GM18526 (cell line): ENCODE measurements around the gene NR4A2.
A peak's percentile ranks its signal among the peaks of the same experiment; 100 is the strongest.

Experiments used
- POLR2A ChIP-seq: IDR thresholded peaks from 3 replicates; pipeline ENCODE4 v1.6.1; 2011; ENCODE audit not compliant: insufficient read length; ENCODE audit errors: extremely low read depth

The NR4A2 gene

DNA sequence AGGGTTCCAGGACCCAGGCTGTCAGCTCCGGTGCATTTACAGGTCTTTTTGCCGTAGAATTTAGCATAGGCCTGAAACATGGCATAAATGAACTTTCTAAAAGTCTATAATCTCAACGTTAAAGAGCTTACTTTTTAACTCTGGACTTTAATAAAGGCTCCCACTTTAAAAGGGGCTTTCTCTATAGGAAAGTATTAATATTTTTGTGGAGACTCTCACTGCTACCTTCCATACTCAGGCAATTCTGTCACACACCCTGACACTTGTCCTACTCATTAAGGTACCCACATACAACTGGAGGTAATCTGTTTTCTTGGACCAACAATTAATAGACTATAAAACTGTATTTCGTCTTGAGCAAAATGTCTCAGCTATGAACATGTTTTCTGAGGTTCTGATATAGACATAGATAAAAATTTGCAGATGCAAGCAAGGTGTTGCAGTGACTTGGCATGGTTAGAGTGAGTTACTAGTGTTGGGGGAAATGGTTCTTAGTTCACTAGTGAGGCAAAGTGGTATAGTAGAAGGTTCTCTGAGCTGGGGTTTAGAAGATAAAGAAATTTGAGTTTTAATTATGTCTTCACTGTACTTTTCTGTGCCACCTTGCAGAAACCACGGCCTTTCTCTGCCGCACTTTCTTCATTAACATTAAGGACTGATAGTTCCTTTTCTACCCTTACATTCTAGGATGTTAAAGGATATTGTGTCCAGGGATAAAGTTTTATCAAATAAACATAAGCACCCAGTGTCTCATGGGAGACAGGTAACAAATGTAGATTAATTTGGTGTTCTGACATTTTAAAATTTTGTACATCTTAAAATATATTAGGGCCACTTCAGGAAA, 10.8 kb upstream of the NR4A2 start:
- TF ChIP-seq POLR2A, result no peak

DNA sequence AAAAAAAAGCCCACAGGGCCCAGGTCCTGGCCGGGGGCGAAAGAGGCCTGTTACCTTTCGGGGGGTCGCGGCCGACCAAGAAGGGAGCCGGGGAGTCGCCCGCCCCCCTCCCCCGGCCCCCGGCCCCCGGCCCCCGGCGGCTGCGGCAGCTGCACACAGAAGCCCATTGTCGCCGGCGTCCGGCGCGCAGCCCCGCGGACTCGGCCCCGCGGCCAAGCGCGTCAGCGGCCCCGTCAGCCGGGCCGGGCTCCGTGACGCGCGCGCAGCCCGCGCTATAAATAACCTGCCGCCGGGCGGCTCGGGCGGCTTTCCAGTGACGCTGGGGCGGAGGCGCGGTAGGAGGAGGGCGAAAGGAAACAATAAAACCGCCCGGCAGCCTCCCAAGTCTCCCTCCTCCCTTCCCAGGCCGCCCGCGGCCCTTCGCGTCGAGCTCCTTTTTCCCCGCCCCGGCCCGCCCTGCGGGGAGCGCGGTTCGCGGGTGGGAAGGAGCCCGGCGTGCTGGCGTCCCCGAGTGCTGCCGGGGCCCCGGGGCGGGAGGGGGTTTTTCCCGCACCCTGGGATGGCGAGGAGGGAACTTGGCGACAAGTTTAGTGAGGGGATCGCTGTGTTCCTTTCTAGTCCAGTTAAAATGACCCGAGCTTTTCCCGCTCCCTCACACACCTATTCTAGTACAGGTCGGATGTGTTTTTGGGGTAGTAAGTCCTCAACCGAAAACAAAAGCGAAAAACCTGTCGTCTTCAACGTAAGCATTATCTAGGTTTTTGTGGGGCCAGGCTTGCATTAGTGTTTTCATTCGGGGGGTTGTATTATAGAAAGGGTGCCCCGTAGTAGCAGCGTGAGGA, 10.0 kb upstream of the NR4A2 start:
- peak; percentile 76 for TF ChIP-seq POLR2A

DNA sequence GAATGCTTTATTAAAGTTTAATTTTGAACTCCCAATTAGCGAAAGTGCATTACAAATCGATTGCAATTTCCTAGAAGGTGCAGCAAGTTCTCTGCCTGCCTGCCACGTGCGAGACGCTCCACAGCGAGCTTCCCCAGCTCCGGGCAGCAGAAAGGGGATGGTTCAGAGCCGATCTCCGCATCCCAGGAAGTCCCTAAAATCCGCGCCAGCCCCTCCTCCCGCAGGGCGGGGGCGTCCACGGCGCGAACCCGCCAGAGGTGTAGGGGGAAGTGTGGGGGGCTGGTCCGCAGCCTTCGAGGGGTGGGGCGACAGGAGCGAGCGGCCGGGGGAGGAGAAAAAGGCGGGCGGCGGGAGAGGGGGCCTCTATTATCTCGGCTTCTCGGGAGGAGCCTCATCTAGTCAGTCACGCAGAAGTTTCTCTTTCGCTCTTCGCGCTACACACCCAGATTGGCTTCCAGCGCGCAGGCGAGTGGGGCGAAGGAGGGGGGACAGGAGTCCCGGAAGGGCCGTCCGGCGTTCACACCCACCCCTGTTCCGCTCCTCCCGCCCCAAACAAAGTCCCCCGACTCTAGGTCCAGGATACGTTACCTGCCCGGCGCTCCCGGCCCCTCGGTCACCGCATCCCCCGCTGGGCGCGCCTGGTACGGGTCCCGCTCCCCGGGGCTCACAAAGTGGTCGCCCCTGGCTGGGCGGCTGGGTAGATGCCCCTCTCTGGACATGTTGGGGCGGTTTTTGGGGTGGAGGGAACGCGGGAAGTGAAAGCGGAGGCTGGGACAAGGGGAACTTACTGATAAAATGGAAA, 9.1 kb upstream of the NR4A2 start:
- peak; percentile 78 for TF ChIP-seq POLR2A

DNA sequence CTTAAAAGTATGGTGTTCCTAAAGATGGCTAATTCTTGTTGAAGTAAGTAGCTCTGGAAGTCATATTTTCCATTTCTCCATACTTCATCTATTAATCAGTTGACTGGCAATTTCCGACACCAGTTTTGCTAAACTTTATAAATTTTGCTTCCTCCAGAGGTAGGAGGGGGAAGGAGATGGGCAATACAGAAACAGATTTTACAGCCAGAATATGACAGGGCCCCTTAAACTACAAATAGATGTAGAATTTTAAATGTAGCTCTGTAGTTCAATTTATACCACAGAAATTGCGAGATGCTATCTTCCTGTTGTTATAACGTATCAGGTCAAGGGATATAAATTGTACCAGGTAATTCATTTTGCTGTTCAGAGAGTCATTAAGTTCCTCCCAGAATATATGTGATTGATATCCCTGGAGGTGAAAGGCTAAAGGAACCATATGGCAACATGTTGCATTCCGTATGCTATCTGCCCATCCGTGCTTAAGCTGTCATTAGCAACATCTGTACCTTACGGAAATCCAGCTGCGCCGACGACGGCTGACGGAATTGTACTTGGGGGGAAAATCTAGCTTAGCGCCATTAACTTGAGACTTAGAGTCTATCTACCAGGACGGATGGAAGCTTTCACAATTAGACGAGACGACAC, 8.4 kb upstream of the NR4A2 start:
- TF ChIP-seq POLR2A, result no peak

DNA sequence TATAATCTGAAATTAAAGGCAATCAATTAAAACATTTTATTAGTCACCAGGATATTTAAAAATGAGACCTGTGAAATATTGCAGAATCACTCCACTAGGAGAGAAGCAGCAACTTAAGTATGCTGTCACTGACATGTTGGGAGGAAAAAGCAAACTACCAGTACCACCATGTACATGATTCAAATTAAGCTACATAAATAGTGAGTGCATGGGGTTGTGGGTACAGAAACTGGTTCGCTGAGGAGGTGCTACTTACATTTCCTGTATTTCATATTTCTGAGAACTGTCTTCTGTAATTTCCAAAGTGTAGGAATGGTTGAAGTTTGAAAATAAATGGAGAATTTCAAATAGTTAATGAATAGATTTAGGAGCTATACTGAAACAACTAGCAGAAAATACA, 7.9 kb upstream of the NR4A2 start:
- TF ChIP-seq POLR2A, result no peak

DNA sequence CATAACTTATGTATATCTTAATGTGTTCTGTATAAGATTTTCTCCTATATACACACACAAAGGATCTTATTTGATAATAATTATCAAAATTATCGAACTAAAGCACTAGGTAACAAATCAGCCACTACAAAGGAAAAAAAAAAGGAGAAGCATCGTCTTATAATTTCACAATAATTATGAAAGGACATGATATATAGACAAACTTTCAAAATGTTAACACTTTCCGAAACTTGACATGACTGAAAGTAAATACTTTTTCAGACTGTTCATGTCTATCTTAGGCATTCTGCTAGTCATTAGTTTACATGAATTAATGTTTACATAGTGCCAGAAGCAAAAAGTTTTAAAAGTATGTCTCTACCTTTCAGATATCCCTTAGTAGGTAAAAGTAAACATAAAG, 7.3 kb upstream of the NR4A2 start:
- no peak for TF ChIP-seq POLR2A

DNA sequence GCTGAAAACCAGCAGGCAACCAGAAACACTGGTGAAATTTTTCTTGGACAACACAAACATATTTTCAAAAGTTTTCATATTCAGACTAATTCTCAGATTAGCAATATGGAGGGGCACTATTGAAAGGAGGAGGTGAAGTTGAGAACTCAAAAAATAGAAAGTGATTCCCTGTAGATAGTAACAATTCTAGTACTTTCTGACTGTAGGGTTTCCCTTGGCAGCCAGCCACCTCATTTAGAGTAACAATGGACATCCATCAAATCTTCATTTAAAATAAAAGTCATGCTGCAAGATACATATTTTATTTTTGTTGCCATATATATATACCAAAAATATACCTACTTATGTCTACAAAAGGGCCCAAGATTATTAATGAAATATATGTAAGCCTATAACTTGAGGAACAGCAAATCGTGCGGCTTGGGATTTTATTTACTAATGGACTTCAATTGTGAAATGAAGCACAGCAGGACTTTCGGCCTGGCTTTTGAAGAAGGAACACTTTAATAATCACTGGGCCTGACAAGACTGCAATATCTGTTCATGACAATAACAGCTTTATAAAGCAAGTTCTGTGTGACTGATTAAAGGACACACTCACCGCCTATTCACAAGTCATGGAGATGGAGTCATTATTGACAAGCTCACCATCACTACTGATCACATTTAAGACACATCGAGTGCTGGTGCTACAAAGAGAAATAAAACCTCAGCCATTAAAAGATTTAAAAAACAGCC, 6.8 kb upstream of the NR4A2 start:
- no peak for TF ChIP-seq POLR2A

DNA sequence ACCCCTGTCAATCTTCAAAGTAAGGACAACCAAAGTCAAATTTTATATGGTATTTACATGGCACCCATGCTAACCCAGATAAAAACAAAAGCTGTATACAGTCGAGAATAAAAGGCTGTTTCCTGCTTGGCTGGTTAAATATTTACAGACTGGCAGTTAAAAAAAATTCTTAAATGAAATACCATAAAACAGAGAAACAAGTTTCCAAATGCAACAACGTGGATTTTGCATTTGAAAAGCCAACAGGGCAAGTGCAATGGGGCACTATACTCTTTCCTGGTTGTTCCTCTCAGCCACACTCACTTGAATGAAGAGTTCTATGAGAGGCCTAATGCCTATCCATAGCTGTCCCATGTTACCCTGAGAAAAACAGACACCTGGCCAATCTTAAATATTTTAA, 6.1 kb upstream of the NR4A2 start:
- TF ChIP-seq POLR2A, result no peak

DNA sequence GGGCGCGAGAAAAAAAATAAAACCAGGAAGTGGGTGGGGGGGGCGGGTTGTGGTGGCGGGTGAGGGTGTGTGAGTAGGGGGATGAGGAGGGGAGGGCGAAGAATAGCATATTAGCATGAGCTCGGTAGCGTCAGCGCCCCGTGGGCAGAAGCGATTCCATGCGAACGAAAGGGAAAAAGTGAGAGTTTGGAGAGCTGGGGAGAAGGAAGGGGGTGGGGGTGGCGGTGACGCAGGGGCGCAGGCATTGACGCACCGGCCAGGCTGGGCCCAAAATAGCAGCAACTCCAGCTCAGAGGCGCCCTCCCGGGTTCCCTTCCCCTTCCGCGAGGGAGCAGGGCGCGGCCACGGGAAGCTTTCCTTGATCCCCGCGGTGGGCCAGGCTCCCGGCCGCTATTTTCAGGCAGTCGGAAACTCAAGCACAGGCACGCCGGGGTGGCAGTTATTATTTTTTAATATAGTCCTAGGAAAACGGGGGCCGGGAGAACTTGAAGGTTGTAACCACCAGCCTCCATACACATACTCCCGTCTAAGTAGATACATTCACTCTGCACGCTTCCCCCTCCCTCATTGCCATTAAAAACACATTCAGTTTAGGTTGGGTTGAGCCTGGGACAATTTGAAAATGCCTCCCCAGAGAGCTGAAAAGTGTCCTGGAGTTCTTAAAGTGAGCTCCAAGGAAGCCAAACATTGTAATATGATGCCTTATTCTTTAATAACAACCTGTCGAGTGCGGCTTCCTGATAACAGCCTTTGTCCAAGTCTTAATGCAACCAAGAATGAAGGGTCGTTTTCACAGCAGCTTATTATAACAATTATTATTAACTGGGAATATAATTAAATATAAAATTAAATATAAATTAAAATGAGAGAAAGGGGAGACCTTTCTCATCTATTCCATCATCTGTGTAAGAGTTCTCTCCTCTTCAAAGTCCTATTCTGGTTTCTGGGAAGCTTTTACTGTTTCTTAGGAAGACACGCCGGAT, 2.3 kb upstream of the NR4A2 start:
- peak; percentile 52 for TF ChIP-seq POLR2A

DNA sequence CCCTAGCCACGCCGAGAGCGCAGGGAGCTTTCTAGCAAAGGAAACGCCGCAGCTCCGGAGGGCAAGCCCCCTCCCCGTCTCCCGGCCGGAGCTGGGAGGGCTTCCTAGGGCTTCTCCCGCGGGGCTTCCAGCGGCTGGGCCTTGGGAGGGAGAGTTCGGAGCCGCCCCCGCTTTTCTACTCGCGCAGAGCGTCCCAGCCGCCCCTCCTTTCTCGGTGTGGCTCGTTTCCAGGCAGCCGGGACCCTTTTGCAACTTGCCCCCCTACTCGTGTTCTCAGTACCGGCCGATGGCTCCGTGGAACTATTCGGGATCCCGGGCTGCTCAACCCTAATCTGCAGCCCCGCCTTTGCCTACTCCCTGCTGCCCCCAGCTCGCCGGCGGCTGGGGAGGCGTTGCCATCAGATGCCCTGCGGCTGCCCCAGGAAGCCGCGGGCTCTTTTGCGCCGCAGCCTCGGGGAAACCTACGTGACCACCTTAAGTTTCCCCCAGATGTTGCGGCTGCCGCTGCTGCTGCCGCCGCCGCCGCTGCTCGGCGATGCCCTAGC, 1.5 kb upstream of the NR4A2 start:
- TF ChIP-seq POLR2A, result no peak

DNA sequence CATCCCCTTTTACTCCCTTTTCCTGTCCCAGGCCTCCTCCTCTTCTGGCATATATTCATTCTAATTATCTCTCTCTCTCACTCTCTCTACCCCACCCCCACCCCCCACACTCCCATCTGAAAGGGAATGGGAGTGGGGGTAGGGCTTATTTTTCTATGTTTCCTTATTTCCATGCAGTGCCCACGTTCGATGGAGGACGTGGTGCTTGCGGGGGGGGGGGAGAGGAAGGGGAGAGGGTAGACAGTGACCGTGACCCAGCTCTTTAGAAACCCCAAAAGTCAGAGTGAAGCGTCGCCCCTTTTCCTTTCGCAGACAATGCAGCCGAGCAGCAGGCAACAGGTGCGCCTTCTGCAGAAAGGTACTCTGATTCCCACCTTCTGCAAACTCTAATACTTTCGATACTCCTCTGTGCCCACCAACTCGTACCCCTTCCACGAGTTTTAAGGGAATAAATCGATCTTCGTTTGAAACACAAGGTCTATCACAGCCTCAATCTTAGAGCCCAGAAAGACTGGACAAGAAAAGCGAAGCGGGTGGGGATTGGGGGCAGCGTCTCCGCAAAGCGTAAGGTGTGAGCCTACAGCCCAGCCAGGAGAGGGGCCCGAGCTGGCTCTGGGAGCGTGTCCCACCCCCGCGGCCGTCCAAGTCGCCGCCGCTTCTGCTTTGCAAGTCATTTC, 891 bp upstream of the NR4A2 start:
- TF ChIP-seq POLR2A, result no peak

DNA sequence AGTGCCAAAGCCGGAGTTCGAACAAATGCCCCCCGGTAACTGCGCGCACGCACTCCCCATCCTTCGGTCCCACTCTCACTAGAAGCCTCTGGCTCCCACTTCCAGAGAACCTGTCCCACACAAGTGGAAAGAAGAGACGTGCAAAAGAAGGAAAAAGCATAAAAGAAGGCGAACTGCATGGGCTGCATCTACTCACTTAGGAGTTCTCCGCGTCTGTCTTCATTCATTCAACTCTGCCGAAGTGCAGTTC, 312 bp downstream of the NR4A2 start:
- TF ChIP-seq POLR2A, result no peak
